ENCODE data around the gene CXCL8. TPM values are rescaled to one million over a fixed set of nuclear protein-coding genes. Genes with fewer than 3 reads are reported as not detected.

The CXCL8 gene
- total and polyA plus RNA-seq, 9 of the 15 experiments (the other 6 are each of a cell fraction or from before 2014, with no cell fraction given), result 1.6 to 7.7 (median 3.3) TPM

Other genes starting within 250 kb of the CXCL8 start
- under 0.01 and 0.04 TPM in 2 replicates for gene RASSF6, start 120.1 kb upstream of the CXCL8 start, total RNA-seq (2014; rRNA removed)
- 0.04 and 0.16 TPM in 2 replicates for gene RASSF6, start 120.1 kb upstream of the CXCL8 start, total RNA-seq (2014; rRNA removed; fragmentation: Illumina TruSeq; extraction: Trizol)
- gene RASSF6, start 120.1 kb upstream of the CXCL8 start, total RNA-seq (2015; rRNA removed; fragmentation: Illumina TruSeq; extraction: Trizol), result 0.08 and 0.25 TPM in 2 replicates
- gene RASSF6, start 120.1 kb upstream of the CXCL8 start, total RNA-seq (2021), result 0.02 and 0.11 TPM in 2 replicates
- gene RASSF6, start 120.1 kb upstream of the CXCL8 start, polyA plus RNA-seq (2011; rRNA removed), result 0.07 and 0.08 TPM in 2 replicates
- gene RASSF6, start 120.1 kb upstream of the CXCL8 start, polyA plus RNA-seq (2014; fragmentation: Illumina TruSeq; extraction: Trizol), result 0.07 and 0.10 TPM in 2 replicates
- under 1 TPM in 1 of 2 experiments, not detected in 1; 0.04 TPM for gene RASSF6, start 120.1 kb upstream of the CXCL8 start, polyA plus RNA-seq (2014; fragmentation: Nextera tagmentation; extraction: Ambion mirVana)
- gene RASSF6, start 120.1 kb upstream of the CXCL8 start, polyA plus RNA-seq (2014; rRNA removed), result 0.07 and 0.08 TPM in 2 replicates
- gene CXCL6, start 96.1 kb downstream of the CXCL8 start, total RNA-seq (2014; rRNA removed), result not detected in 2 replicates
- gene CXCL6, start 96.1 kb downstream of the CXCL8 start, total RNA-seq (2014; rRNA removed; fragmentation: Illumina TruSeq; extraction: Trizol), result not detected in 2 replicates
- gene CXCL6, start 96.1 kb downstream of the CXCL8 start, total RNA-seq (2015; rRNA removed; fragmentation: Illumina TruSeq; extraction: Trizol), result not detected in 2 replicates
- gene CXCL6, start 96.1 kb downstream of the CXCL8 start, total RNA-seq (2021), result not detected in 2 replicates
- gene CXCL6, start 96.1 kb downstream of the CXCL8 start, polyA plus RNA-seq (2011; rRNA removed), result not detected in 2 replicates
- gene CXCL6, start 96.1 kb downstream of the CXCL8 start, polyA plus RNA-seq (2014; fragmentation: Illumina TruSeq; extraction: Trizol), result not detected in 2 replicates
- not detected for gene CXCL6, start 96.1 kb downstream of the CXCL8 start, polyA plus RNA-seq (2014; fragmentation: Nextera tagmentation; extraction: Ambion mirVana)
- gene CXCL6, start 96.1 kb downstream of the CXCL8 start, polyA plus RNA-seq (2014; rRNA removed), result not detected in 2 replicates
- not detected in 2 replicates for gene PF4V1, start 112.7 kb downstream of the CXCL8 start, total RNA-seq (2014; rRNA removed)
- not detected in 2 replicates for gene PF4V1, start 112.7 kb downstream of the CXCL8 start, total RNA-seq (2014; rRNA removed; fragmentation: Illumina TruSeq; extraction: Trizol)
- gene PF4V1, start 112.7 kb downstream of the CXCL8 start, total RNA-seq (2015; rRNA removed; fragmentation: Illumina TruSeq; extraction: Trizol), result not detected in 2 replicates
- gene PF4V1, start 112.7 kb downstream of the CXCL8 start, total RNA-seq (2021), result not detected in 2 replicates
- not detected in 2 replicates for gene PF4V1, start 112.7 kb downstream of the CXCL8 start, polyA plus RNA-seq (2011; rRNA removed)
- not detected in 2 replicates for gene PF4V1, start 112.7 kb downstream of the CXCL8 start, polyA plus RNA-seq (2014; fragmentation: Illumina TruSeq; extraction: Trizol)
- gene PF4V1, start 112.7 kb downstream of the CXCL8 start, polyA plus RNA-seq (2014; fragmentation: Nextera tagmentation; extraction: Ambion mirVana), result not detected
- gene PF4V1, start 112.7 kb downstream of the CXCL8 start, polyA plus RNA-seq (2014; rRNA removed), result not detected in 2 replicates
- 2.2 TPM in 1 of 2 replicates, not detected in the other for gene CXCL1, start 128.8 kb downstream of the CXCL8 start, total RNA-seq (2014; rRNA removed)
- 0.22 and 0.29 TPM in 2 replicates for gene CXCL1, start 128.8 kb downstream of the CXCL8 start, total RNA-seq (2014; rRNA removed; fragmentation: Illumina TruSeq; extraction: Trizol)
- gene CXCL1, start 128.8 kb downstream of the CXCL8 start, total RNA-seq (2015; rRNA removed; fragmentation: Illumina TruSeq; extraction: Trizol), result not detected in 2 replicates
- 0.22 TPM in 1 of 2 replicates, not detected in the other for gene CXCL1, start 128.8 kb downstream of the CXCL8 start, total RNA-seq (2021)
- gene CXCL1, start 128.8 kb downstream of the CXCL8 start, polyA plus RNA-seq (2011; rRNA removed), result 0.20 and 0.71 TPM in 2 replicates
- 0.25 and 0.34 TPM in 2 replicates for gene CXCL1, start 128.8 kb downstream of the CXCL8 start, polyA plus RNA-seq (2014; fragmentation: Illumina TruSeq; extraction: Trizol)
- under 1 TPM in 1 of 2 experiments, not detected in 1; 0.07 TPM for gene CXCL1, start 128.8 kb downstream of the CXCL8 start, polyA plus RNA-seq (2014; fragmentation: Nextera tagmentation; extraction: Ambion mirVana)
- 0.17 TPM in 1 of 2 replicates, not detected in the other for gene CXCL1, start 128.8 kb downstream of the CXCL8 start, polyA plus RNA-seq (2014; rRNA removed)
- not detected in 2 replicates for gene PF4, start 241.5 kb downstream of the CXCL8 start, total RNA-seq (2014; rRNA removed)
- not detected in 2 replicates for gene PF4, start 241.5 kb downstream of the CXCL8 start, total RNA-seq (2014; rRNA removed; fragmentation: Illumina TruSeq; extraction: Trizol)
- not detected in 2 replicates for gene PF4, start 241.5 kb downstream of the CXCL8 start, total RNA-seq (2015; rRNA removed; fragmentation: Illumina TruSeq; extraction: Trizol)
- gene PF4, start 241.5 kb downstream of the CXCL8 start, total RNA-seq (2021), result not detected in 2 replicates
- not detected in 2 replicates for gene PF4, start 241.5 kb downstream of the CXCL8 start, polyA plus RNA-seq (2011; rRNA removed)
- gene PF4, start 241.5 kb downstream of the CXCL8 start, polyA plus RNA-seq (2014; fragmentation: Illumina TruSeq; extraction: Trizol), result not detected in 2 replicates
- under 1 TPM in 1 of 2 experiments, not detected in 1; 0.11 TPM for gene PF4, start 241.5 kb downstream of the CXCL8 start, polyA plus RNA-seq (2014; fragmentation: Nextera tagmentation; extraction: Ambion mirVana)
- not detected in 2 replicates for gene PF4, start 241.5 kb downstream of the CXCL8 start, polyA plus RNA-seq (2014; rRNA removed)
- 0.37 TPM in 1 of 2 replicates, not detected in the other for gene PPBP, start 247.6 kb downstream of the CXCL8 start, total RNA-seq (2014; rRNA removed)
- gene PPBP, start 247.6 kb downstream of the CXCL8 start, total RNA-seq (2014; rRNA removed; fragmentation: Illumina TruSeq; extraction: Trizol), result 0.29 TPM in 1 of 2 replicates, not detected in the other
- gene PPBP, start 247.6 kb downstream of the CXCL8 start, total RNA-seq (2015; rRNA removed; fragmentation: Illumina TruSeq; extraction: Trizol), result 0.22 TPM in 1 of 2 replicates, not detected in the other
- not detected in 2 replicates for gene PPBP, start 247.6 kb downstream of the CXCL8 start, total RNA-seq (2021)
- 0.15 and 0.38 TPM in 2 replicates for gene PPBP, start 247.6 kb downstream of the CXCL8 start, polyA plus RNA-seq (2011; rRNA removed)
- gene PPBP, start 247.6 kb downstream of the CXCL8 start, polyA plus RNA-seq (2014; fragmentation: Illumina TruSeq; extraction: Trizol), result 0.28 TPM in 1 of 2 replicates, not detected in the other
- under 1 TPM; 0.17 to 0.55 TPM for gene PPBP, start 247.6 kb downstream of the CXCL8 start, polyA plus RNA-seq (2014; fragmentation: Nextera tagmentation; extraction: Ambion mirVana)
- not detected in 2 replicates for gene PPBP, start 247.6 kb downstream of the CXCL8 start, polyA plus RNA-seq (2014; rRNA removed)